GM06990 (cell line): ENCODE results near the gene SSBP2.
"Not testable (repeated sequence)": the region's sequence is repeated elsewhere in the genome, so short reads cannot be mapped to it uniquely, and the experiment has no call there.

Experiments
- DNase-seq: peaks from one replicate; pipeline ENCODE4 v3.0.0-alpha.2; 2011; ENCODE audit not compliant: insufficient read length; ENCODE audit errors: extremely low read depth
- H3K27me3 ChIP-seq: replicated peaks from 2 replicates; pipeline ENCODE4 v1.6.0; 2011; ENCODE audit warnings: low read length; ENCODE audit not compliant: control insufficient read depth, insufficient read depth
- H3K36me3 ChIP-seq: 2 replicates; pipeline ENCODE4 v1.5.1; 2011; ENCODE audit warnings: low read length; ENCODE audit not compliant: control insufficient read depth, insufficient read depth
- H3K4me3 ChIP-seq: replicated peaks from 2 replicates; pipeline ENCODE4 v1.5.1; 2011; ENCODE audit warnings: low read depth, mild to moderate bottlenecking, control low read depth, low read length
- TF ChIP-seq, protein P1 (sequence below): IDR thresholded peaks from 2 replicates; pipeline ENCODE4 v1.5.1; 2011; ENCODE audit warnings: low read length, control low read depth, mild to moderate bottlenecking, inconsistent platforms; ENCODE audit not compliant: insufficient read depth, poor library complexity, severe bottlenecking

SSBP2 gene

DNA sequence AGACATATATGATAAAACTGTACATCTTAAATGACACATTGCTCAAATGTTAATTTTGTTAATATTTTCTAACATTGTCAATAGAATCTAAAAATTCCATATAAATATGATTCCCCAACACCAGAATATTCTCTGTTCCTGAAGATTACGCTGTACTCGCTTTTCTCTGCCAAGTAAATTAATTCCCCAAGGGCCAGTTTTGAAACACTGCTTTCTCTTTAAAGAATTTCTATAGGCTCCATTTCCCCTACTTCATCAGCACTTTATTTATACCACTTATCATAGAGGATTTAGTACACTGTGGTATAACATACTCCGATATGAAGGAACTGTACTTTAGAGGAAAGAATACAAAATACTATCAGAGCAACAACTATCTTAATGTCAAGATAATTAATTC is 255.6 kb downstream of the SSBP2 start:
- TF ChIP-seq, protein P1, sequence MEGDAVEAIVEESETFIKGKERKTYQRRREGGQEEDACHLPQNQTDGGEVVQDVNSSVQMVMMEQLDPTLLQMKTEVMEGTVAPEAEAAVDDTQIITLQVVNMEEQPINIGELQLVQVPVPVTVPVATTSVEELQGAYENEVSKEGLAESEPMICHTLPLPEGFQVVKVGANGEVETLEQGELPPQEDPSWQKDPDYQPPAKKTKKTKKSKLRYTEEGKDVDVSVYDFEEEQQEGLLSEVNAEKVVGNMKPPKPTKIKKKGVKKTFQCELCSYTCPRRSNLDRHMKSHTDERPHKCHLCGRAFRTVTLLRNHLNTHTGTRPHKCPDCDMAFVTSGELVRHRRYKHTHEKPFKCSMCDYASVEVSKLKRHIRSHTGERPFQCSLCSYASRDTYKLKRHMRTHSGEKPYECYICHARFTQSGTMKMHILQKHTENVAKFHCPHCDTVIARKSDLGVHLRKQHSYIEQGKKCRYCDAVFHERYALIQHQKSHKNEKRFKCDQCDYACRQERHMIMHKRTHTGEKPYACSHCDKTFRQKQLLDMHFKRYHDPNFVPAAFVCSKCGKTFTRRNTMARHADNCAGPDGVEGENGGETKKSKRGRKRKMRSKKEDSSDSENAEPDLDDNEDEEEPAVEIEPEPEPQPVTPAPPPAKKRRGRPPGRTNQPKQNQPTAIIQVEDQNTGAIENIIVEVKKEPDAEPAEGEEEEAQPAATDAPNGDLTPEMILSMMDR, result no peak
- H3K4me3 ChIP-seq, result no peak overlapping the region
- H3K27me3 ChIP-seq, result no peaks in the 10 kb centered on the region
- no peaks in the 10 kb centered on the region; the same call in 1 of the 2 replicates for H3K36me3 ChIP-seq
- DNase-seq, result no peak

DNA sequence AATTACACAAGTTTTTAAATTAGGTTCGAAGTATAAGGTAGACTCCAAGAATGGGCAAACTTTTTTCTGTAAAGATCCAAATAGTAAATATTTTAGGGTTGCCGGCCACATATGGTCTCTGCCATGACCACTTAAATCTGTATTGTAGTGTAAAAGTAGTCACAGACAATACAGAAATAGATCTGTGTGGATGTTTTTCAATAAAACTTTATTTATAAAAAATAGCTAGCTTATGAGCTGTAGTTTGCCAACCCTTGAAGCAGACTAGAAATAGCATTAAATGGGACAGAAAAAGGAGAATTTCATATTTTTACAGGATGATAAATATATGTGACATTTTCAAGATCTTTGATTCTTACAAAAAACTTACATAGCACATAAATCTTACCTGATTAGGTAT is 262.0 kb downstream of the SSBP2 start:
- no peaks in the 10 kb centered on the region; the same call in 1 of the 2 replicates for H3K36me3 ChIP-seq
- DNase-seq, result no peak
- H3K27me3 ChIP-seq, result no peaks in the 10 kb centered on the region
- H3K4me3 ChIP-seq, result no peak overlapping the region
- TF ChIP-seq, protein P1, result no peak

DNA sequence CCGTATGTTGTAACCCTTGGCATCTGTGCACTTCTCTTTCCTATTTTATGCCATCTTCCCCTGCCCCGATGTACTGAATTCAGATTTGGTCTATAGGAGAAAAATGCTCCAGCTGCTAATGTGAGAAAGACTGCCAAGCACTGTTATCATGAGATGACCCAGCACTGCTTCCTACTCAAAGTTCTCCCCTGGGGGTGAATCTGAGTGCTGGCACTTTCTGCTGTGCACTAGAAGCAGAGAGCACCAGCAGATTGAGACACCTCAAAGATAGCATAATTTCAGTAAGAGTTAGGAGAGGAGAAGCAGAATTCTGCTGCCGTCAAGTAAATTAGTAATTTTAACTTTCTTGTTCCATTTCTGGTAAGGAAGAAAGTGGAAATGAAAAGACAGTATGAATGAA is 264.2 kb downstream of the SSBP2 start:
- TF ChIP-seq, protein P1, result no peak
- Histone ChIP-seq H3K36me3 (no peaks in the 10 kb centered on the region; the same call in 1 of the 2 replicates), H3K27me3 (no peaks in the 10 kb centered on the region), H3K4me3 (no peak overlapping the region)
- no peak for DNase-seq

DNA sequence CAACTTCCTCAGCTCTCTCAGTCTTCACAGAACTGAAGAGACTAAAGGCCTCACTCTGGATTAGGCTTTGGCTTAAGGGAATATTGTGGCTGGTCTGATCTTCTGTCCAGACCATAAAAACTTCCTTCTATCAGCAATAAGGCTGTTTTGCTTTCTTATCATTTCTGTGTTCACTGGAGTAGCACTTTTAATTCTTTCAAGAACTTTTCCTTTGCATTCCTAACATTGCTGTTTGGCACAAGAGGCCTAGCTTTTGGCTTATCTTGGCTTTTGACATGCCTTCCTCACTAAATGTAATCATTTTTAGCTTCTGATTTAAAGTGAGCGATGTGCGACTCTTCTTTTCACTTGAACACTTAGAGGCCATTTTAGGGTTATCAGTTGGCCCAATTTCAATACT is 268.3 kb downstream of the SSBP2 start:
- H3K4me3 ChIP-seq, result no peak overlapping the region
- no peaks in the 10 kb centered on the region for H3K36me3 ChIP-seq
- TF ChIP-seq, protein P1, result no peak
- no peaks in the 10 kb centered on the region for H3K27me3 ChIP-seq
- DNase-seq, result no peak

DNA sequence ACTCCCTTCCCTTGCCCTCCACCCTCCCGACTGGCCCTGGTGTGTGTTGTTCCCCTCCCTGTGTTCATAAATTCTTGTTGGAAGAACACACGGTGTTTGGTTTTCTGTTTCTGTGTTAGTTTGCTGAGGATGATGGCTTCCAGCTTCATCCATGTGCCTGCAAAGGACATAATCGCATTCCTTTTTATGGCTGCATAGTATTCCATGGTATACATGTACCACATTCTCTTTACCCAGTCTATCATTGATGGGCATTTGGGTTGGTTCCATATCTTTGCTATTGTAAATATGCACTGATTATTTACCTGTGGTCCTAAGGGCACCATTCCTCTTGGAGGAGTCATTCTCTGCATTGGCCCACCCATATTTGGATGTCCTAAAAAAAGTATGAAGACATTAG is 277.5 kb downstream of the SSBP2 start:
- H3K27me3 ChIP-seq, DNase-seq, H3K36me3 ChIP-seq, H3K4me3 ChIP-seq: not testable (repeated sequence)

DNA sequence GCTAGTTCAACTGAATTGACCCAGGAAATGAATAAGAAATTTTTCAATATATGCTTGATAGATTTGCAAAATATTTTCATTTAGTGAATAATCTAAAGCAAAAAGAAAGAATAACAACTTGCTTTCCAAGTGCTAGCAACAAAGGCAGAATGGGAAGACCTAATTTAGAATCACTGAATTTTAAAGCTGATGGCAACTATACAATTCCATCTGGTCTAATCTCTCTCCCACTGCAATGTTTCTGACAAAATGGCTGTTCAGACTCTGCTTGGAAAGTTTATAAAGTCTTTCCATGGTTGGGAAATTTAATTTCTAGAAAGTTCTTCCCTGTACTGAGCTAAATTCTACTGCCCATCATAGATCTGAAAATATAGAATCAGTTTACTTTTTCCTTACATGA is 281.2 kb downstream of the SSBP2 start:
- peaks cover 2% of the 10 kb centered on the region; the same call in 1 of the 2 replicates for H3K36me3 ChIP-seq
- TF ChIP-seq, protein P1, result no peak
- no peaks in the 10 kb centered on the region for H3K27me3 ChIP-seq
- H3K4me3 ChIP-seq, result no peak overlapping the region
- DNase-seq, result no peak
